Measurements from ENCODE around the gene PCDHB16. TPM values are rescaled to one million over a fixed set of nuclear protein-coding genes. Genes with fewer than 3 reads are reported as not detected.
"Not testable (repeated sequence)": the region's sequence is repeated elsewhere in the genome, so short reads cannot be mapped to it uniquely, and the experiment has no call there.

The PCDHB16 gene
- total and polyA plus RNA-seq, 7 donors, result 0.29 to 6.3 (median 4.6) TPM; not detected in 2

GRCh38 chr5:141180313-141180712, 1.9 kb upstream of the PCDHB16 start:
- intact Hi-C loops (cut with DNase I), result no loop called here
- Histone ChIP-seq H3K9me3 (peaks cover 3 to 55% (median 19%) of the 10 kb centered on the region in 4 donors), H3K36me3 (no peaks in the 10 kb centered on the region), H3K4me1 (no peaks in the 10 kb centered on the region), H3K27ac (no peak overlapping the region), H3K27me3 (peaks cover 4 to 68% (median 4%) of the 10 kb centered on the region in 3 donors), H3K4me3 (no peak overlapping the region)
- WGBS, 2 donors, result 55 to 67% methylated on average over 1 of the region's 1 CpG
- TF ChIP-seq EP300 (IDR thresholded peaks at IDR 0.05) (no peak), POLR2AphosphoS5 (IDR thresholded peaks at IDR 0.05) (no peak), POLR2A (IDR thresholded peaks at IDR 0.05) (no peak), CTCF (IDR thresholded peaks at IDR 0.05) (no peak)
- DNase-seq, result no peak

- Histone ChIP-seq H3K9me3 (peaks cover 3 to 44% (median 14%) of the 10 kb centered on the region in 4 donors), H3K27me3 (peaks cover 0 to 44% (median 4%) of the 10 kb centered on the region in 3 donors)
- DNase-seq; H3K27ac ChIP-seq; intact Hi-C loops (cut with DNase I); H3K4me3 ChIP-seq; H3K4me1 ChIP-seq; H3K36me3 ChIP-seq: not testable (repeated sequence)
- WGBS, 2 donors, result 43 to 68% methylated on average over 53 to 54 of the region's 69 CpGs
These were observed 2.1 kb downstream of the PCDHB16 start for GRCh38 chr5:141184117-141184855.

- TF ChIP-seq POLR2A (IDR thresholded peaks at IDR 0.05), result no peak
- TF ChIP-seq POLR2AphosphoS5 (IDR thresholded peaks at IDR 0.05), result no peak
- no peak for TF ChIP-seq CTCF (IDR thresholded peaks at IDR 0.05)
- TF ChIP-seq EP300 (IDR thresholded peaks at IDR 0.05), result no peak
- intact Hi-C loops (cut with DNase I), result no loop called here
- Histone ChIP-seq H3K9me3 (peaks cover 5 to 48% (median 19%) of the 10 kb centered on the region in 4 donors), H3K36me3 (no peaks in the 10 kb centered on the region), H3K27ac (no peak within 1 kb of the TSS), H3K4me3 (no peak within 1 kb of the TSS), H3K27me3 (peaks cover 0 to 48% (median 0%) of the 10 kb centered on the region in 3 donors), H3K4me1 (no peaks in the 10 kb centered on the region)
- DNase-seq, result no peak
- 19 to 35% methylated on average over 9 of the region's 9 CpGs for WGBS, 2 donors
These were observed 4.8 kb downstream of the PCDHB16 start, which contains the start of gene PCDHB9 for GRCh38 chr5:141186897-141187512. PCDHB9 (plus strand) TSS chr5:141187161; CDS start chr5:141187319, 158 bp downstream.

- 42 to 65% methylated on average over 33 to 34 of the region's 37 CpGs for WGBS, 2 donors
- H3K4me3 ChIP-seq; intact Hi-C loops (cut with DNase I); H3K36me3 ChIP-seq; H3K4me1 ChIP-seq; H3K27ac ChIP-seq; DNase-seq: not testable (repeated sequence)
- H3K27me3 ChIP-seq, result peaks cover 0 to 39% (median 0%) of the 10 kb centered on the region in 3 donors
- H3K9me3 ChIP-seq, result peaks cover 6 to 47% (median 23%) of the 10 kb centered on the region in 4 donors
These were observed 6.5 kb downstream of the PCDHB16 start for GRCh38 chr5:141188682-141189081.

GRCh38 chr5:141189131-141189530, 6.9 kb downstream of the PCDHB16 start:
- H3K9me3 ChIP-seq, result peaks cover 6 to 47% (median 22%) of the 10 kb centered on the region in 4 donors
- intact Hi-C loops (cut with DNase I), result not testable (repeated sequence)
- 39 to 67% methylated on average over 33 of the region's 35 CpGs for WGBS, 2 donors

GRCh38 chr5:141192110-141192725, 10.0 kb downstream of the PCDHB16 start, which contains the start of gene PCDHB10:
PCDHB10 (plus strand) TSS chr5:141192353; CDS start chr5:141192553, 200 bp downstream.
- H3K4me1 ChIP-seq, result no peaks in the 10 kb centered on the region
- H3K27ac ChIP-seq, result no peak within 1 kb of the TSS
- intact Hi-C loops (cut with DNase I), result no loop called here
- peak in 2 of 4 experiments; percentile 5 to 11 for TF ChIP-seq CTCF (IDR thresholded peaks at IDR 0.05)
- no peak for TF ChIP-seq POLR2A (IDR thresholded peaks at IDR 0.05)
- no peaks in the 10 kb centered on the region for H3K36me3 ChIP-seq
- peak within 1 kb of the TSS in 3 of 4 donors; percentile 12 to 19 (median 14) for H3K4me3 ChIP-seq
- 11 to 20% methylated on average over 10 of the region's 10 CpGs for WGBS, 2 donors
- DNase-seq, result peak; percentile 47
- peaks cover 0 to 25% (median 0%) of the 10 kb centered on the region in 3 donors for H3K27me3 ChIP-seq
- H3K9me3 ChIP-seq, result peaks cover 9 to 50% (median 30%) of the 10 kb centered on the region in 4 donors

More at GRCh38 chr5:141189131-141189530, 6.9 kb downstream of the PCDHB16 start:
- not testable (repeated sequence) for H3K4me3 ChIP-seq, DNase-seq, H3K27ac ChIP-seq, H3K36me3 ChIP-seq, H3K4me1 ChIP-seq
- H3K27me3 ChIP-seq, result peaks cover 0 to 39% (median 0%) of the 10 kb centered on the region in 3 donors

GRCh38 chr5:141194332-141194731, 12.1 kb downstream of the PCDHB16 start:
- intact Hi-C loops (cut with DNase I); H3K36me3 ChIP-seq; H3K4me3 ChIP-seq; H3K27ac ChIP-seq; H3K4me1 ChIP-seq: not testable (repeated sequence)
- peak; percentile 45 for DNase-seq
- Histone ChIP-seq H3K27me3 (peaks cover 0 to 14% (median 0%) of the 10 kb centered on the region in 3 donors), H3K9me3 (peaks cover 9 to 52% (median 28%) of the 10 kb centered on the region in 4 donors)
- 34 to 68% methylated on average over 24 to 33 of the region's 37 CpGs for WGBS, 2 donors

All from sigmoid colon (tissue), 7 donors.